CD14-positive monocyte (primary cell): ENCODE measurements around the gene CCT8L2. TPM values are rescaled to one million over a fixed set of nuclear protein-coding genes. Genes with fewer than 3 reads are reported as not detected.
"Not testable (repeated sequence)": the region's sequence is repeated elsewhere in the genome, so short reads cannot be mapped to it uniquely, and the experiment has no call there.

ENCODE experiments used
- DNase-seq, 3 donors: peaks; one replicate each; pipeline ENCODE4 v3.0.0-alpha.2; 2011 to 2022
- H2AFZ ChIP-seq: 2 replicates; pipeline ENCODE4 v1.6.0; 2012; ENCODE audit warnings: mild to moderate bottlenecking, low read depth, low read length, inconsistent platforms; ENCODE audit not compliant: insufficient read depth, poor library complexity, severe bottlenecking
- H3K27ac ChIP-seq, 2 donors: 1 replicate in 1 of 2; 2 replicates in 1 of 2; pipeline ENCODE4 v1.5.1; 2012 to 2013; ENCODE audit warnings: low read length in 2 of 2, control low read depth in 1 of 2, inconsistent platforms in 1 of 2, low read depth in 1 of 2, mild to moderate bottlenecking in 1 of 2
- H3K27me3 ChIP-seq, 2 donors: one replicate each; pipeline versions ENCODE4 v1.6.0 to v1.6.1; 2011 to 2013; ENCODE audit warnings: low read length in 2 of 2; ENCODE audit not compliant: control insufficient read depth in 2 of 2, insufficient read depth in 2 of 2
- H3K36me3 ChIP-seq, 2 donors: replicated peaks in 1 of 2; 1 replicate in 1 of 2; 2 replicates in 1 of 2; pipeline versions ENCODE4 v1.5.1 to v1.6.1; 2012 to 2013; ENCODE audit warnings: low read length in 2 of 2, control low read depth in 1 of 2, inconsistent platforms in 1 of 2, mild to moderate bottlenecking in 1 of 2; ENCODE audit not compliant: insufficient read depth in 2 of 2, control insufficient read depth in 1 of 2
- H3K4me1 ChIP-seq, 2 donors: 1 replicate in 1 of 2; 2 replicates in 1 of 2; pipeline versions ENCODE4 v1.5.1 to v1.6.1; 2012 to 2013; ENCODE audit warnings: low read length in 2 of 2, control low read depth in 1 of 2, inconsistent platforms in 1 of 2, mild to moderate bottlenecking in 1 of 2, moderate library complexity in 1 of 2; ENCODE audit not compliant: insufficient read depth in 2 of 2, control insufficient read depth in 1 of 2
- H3K4me2 ChIP-seq: replicated peaks from 2 replicates; pipeline ENCODE3; 2012; ENCODE audit warnings: low read length, moderate library complexity, mild to moderate bottlenecking; ENCODE audit not compliant: poor library complexity, severe bottlenecking; ENCODE audit errors: extremely low read depth
- H3K4me3 ChIP-seq, 3 experiments: fragments of 200-600 bp in 1 of 3; sonication (generic) in 1 of 3; replicated peaks in 1 of 3; 1 replicate in 2 of 3; 2 replicates in 1 of 3; pipeline ENCODE4 v1.5.1; 2011 to 2013; ENCODE audit warnings: low read length in 3 of 3, mild to moderate bottlenecking in 3 of 3, control low read depth in 2 of 3, low read depth in 2 of 3, inconsistent platforms in 1 of 3, moderate library complexity in 1 of 3
- H3K79me2 ChIP-seq: 2 replicates; pipeline ENCODE4 v1.6.0; 2012; ENCODE audit warnings: mild to moderate bottlenecking, control low read depth, inconsistent platforms, low read length, moderate library complexity; ENCODE audit not compliant: insufficient read depth
- H3K9ac ChIP-seq: 2 replicates; pipeline ENCODE4 v1.6.0; 2017; ENCODE audit warnings: low read length, mild to moderate bottlenecking; ENCODE audit not compliant: insufficient read depth, poor library complexity, severe bottlenecking
- H3K9me3 ChIP-seq, 2 donors: replicated peaks in 1 of 2; 1 replicate in 1 of 2; 2 replicates in 1 of 2; pipeline versions ENCODE4 v1.5.1 to v1.6.1; 2012 to 2013; ENCODE audit warnings: low read length in 2 of 2, control low read depth in 1 of 2; ENCODE audit not compliant: control insufficient read depth in 1 of 2, insufficient read depth in 1 of 2
- H4K20me1 ChIP-seq: 2 replicates; pipeline ENCODE4 v1.6.0; 2012; ENCODE audit warnings: mild to moderate bottlenecking, low read length, control low read depth, moderate library complexity; ENCODE audit not compliant: insufficient read depth
- H3K27ac Mint-ChIP-seq, 7 donors: one replicate each; pipeline ENCODE4 v1.8.0; 2020; ENCODE audit warnings: mild to moderate bottlenecking in 7 of 7, mixed read lengths in 7 of 7, moderate library complexity in 6 of 7, inconsistent platforms in 2 of 7
- H3K27me3 Mint-ChIP-seq, 3 donors: one replicate each; pipeline ENCODE4 v1.8.0; 2021 to 2022; ENCODE audit warnings: low read depth in 3 of 3, mild to moderate bottlenecking in 3 of 3, mixed read lengths in 3 of 3, moderate library complexity in 3 of 3, inconsistent platforms in 1 of 3
- H3K36me3 Mint-ChIP-seq, 2 donors: one replicate each; pipeline ENCODE4 v1.8.0; 2020; ENCODE audit warnings: mixed read lengths in 2 of 2, inconsistent platforms in 1 of 2, mild to moderate bottlenecking in 1 of 2
- H3K4me1 Mint-ChIP-seq: one replicate; pipeline ENCODE4 v1.8.0; 2020; ENCODE audit warnings: mild to moderate bottlenecking, mixed read lengths
- H3K4me3 Mint-ChIP-seq, 2 donors: one replicate each; pipeline ENCODE4 v1.8.0; 2020; ENCODE audit warnings: mild to moderate bottlenecking in 2 of 2, mixed read lengths in 2 of 2, moderate library complexity in 1 of 2
- H3K9me3 Mint-ChIP-seq, 7 donors: one replicate each; pipeline ENCODE4 v1.8.0; 2020 to 2022; ENCODE audit warnings: mixed read lengths in 7 of 7, mild to moderate bottlenecking in 6 of 7, moderate library complexity in 6 of 7, inconsistent platforms in 2 of 7
- WGBS: methylation state at CpG from one replicate; pipeline ENCODE4 v1.1.5; 2013; ENCODE audit warnings: missing lambda C conversion rate; ENCODE audit not compliant: insufficient coverage; 5-methylcytosine and 5-hydroxymethylcytosine counted together
- intact Hi-C, 2 donors: fragments of 100-400 bp; cut with micrococcal nuclease; formaldehyde crosslinking; loops; one replicate each; pipeline versions ENCODE4 v1.15.0 to v1.15.1; 2023
- polyA plus RNA-seq, 3 donors: library from polyadenylated mRNA; depleted of rRNA in 1 of 3; unstranded in 2 of 3; stranded (reverse) in 1 of 3; fragments of 300-500 nt in 2 of 3; fragments of >200 nt in 1 of 3; fragmentation: Illumina TruSeq in 2 of 3; gene quantifications; 1 replicate in 2 of 3; 2 replicates in 1 of 3; pipeline ENCODE4 v1.2.3, GENCODE V29; 2012 to 2021
- TF ChIP-seq, protein P1 (sequence below): fragments of 200-600 bp; IDR thresholded peaks from one replicate; pipeline ENCODE4 v1.8.0; 2022; ENCODE audit warnings: antibody characterized with exemption, mild to moderate bottlenecking

CCT8L2 gene
- polyA plus RNA-seq, 3 donors, result not detected

DNA sequence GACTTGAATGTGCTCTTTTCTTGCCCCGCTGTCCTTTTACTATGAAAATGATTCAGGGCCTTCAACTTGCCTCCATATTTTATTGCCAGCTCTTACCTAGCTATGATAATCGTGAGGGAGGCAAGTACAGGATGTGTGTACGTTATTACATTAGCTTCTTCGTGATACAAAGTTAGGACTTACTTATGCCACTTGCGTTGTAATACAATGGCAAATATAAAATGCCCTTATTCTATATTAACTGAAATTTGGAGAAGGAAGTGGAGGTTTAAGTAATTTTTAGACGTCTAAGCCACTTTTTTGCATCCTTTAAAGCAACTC lies 10.8 kb upstream of the CCT8L2 start:
- Histone ChIP-seq H3K4me1 (peaks cover 14% of the 10 kb centered on the region in 2 donors), H3K27me3 (peaks cover 46 to 72% of the 10 kb centered on the region in 2 donors), H2AFZ (no peak overlapping the region), H3K9ac (no peak overlapping the region), H4K20me1 (peaks cover 4% of the 10 kb centered on the region), H3K27ac (no peak overlapping the region), H3K9me3 (peaks cover 0 to 7% of the 10 kb centered on the region in 2 donors), H3K4me2 (peak overlapping the region; percentile 59), H3K79me2 (no peaks in the 10 kb centered on the region), H3K4me3 (peak overlapping the region in 1 of 3 experiments; percentile 71), H3K36me3 (no peaks in the 10 kb centered on the region)
- Mint-ChIP-seq H3K27ac (no peak overlapping the region), H3K27me3 (peaks cover 63 to 85% (median 75%) of the 10 kb centered on the region in 3 donors), H3K4me3 (peak overlapping the region; percentile 79 to 88), H3K9me3 (peaks cover 0 to 21% (median 12%) of the 10 kb centered on the region in 7 donors), H3K4me1 (peaks cover 26% of the 10 kb centered on the region), H3K36me3 (peaks cover 0 to 15% of the 10 kb centered on the region in 2 donors)
- no peak for DNase-seq
- TF ChIP-seq, protein P1, sequence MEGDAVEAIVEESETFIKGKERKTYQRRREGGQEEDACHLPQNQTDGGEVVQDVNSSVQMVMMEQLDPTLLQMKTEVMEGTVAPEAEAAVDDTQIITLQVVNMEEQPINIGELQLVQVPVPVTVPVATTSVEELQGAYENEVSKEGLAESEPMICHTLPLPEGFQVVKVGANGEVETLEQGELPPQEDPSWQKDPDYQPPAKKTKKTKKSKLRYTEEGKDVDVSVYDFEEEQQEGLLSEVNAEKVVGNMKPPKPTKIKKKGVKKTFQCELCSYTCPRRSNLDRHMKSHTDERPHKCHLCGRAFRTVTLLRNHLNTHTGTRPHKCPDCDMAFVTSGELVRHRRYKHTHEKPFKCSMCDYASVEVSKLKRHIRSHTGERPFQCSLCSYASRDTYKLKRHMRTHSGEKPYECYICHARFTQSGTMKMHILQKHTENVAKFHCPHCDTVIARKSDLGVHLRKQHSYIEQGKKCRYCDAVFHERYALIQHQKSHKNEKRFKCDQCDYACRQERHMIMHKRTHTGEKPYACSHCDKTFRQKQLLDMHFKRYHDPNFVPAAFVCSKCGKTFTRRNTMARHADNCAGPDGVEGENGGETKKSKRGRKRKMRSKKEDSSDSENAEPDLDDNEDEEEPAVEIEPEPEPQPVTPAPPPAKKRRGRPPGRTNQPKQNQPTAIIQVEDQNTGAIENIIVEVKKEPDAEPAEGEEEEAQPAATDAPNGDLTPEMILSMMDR, result peak; percentile 9
- WGBS, result no CpG with 5 or more reads among the region's 6 CpGs
- intact Hi-C loops, result no loop called here

DNA sequence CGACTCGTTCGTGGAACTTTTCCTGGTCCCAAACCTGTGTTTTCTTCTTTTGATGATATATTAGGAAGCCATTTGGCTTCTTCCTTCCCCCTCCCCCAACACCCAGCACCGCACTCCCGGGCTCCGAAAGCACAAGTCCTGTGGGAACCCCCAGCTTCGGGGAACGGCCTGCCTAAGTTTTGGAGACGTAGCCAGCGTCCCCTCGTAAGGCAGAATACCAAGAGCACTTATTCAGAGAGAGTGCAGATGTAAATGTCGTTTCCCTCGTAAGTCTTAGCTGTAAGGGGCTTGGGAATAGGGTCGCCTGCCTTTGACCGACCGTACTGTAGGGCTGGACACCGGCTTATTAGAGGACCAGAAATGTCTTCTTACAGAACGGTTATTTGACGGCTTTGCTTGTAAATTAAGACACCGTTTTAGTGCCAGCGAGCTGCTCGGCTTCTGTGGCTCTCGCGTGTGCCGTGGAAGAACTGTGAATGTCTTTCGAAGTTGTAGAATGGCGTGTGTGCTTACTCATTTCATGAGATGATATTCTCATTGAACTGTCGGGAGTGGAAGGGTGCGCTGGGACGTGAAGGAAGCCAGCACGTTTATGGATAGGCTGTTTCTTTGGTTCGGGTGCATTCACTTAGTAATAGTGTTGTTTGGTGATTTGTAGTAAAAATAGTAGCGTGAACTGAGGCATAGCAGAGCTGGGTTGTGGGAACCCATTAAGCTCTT lies 10.3 kb upstream of the CCT8L2 start:
- H4K20me1 ChIP-seq, H3K9me3 ChIP-seq, H3K36me3 ChIP-seq, H3K27ac ChIP-seq, intact Hi-C loops, H3K79me2 ChIP-seq: not testable (repeated sequence)
- peaks cover 0 to 22% (median 13%) of the 10 kb centered on the region in 7 donors for H3K9me3 Mint-ChIP-seq
- H3K4me2 ChIP-seq, result peak overlapping the region; percentile 59
- peaks cover 62 to 85% (median 75%) of the 10 kb centered on the region in 3 donors for H3K27me3 Mint-ChIP-seq
- H3K27ac Mint-ChIP-seq, result peak overlapping the region in 3 of 7 donors; percentile 2 to 74 (median 6)
- peak overlapping the region; percentile 46 for H3K9ac ChIP-seq
- peaks cover 0 to 15% of the 10 kb centered on the region in 2 donors for H3K36me3 Mint-ChIP-seq
- H3K4me3 ChIP-seq, result peak overlapping the region; percentile 34 to 71 (median 50)
- 2% methylated on average over 26 of the region's 33 CpGs for WGBS
- H3K4me1 Mint-ChIP-seq, result peaks cover 26% of the 10 kb centered on the region
- peak in 1 of 3 donors; percentile 14 for DNase-seq
- H3K4me3 Mint-ChIP-seq, result peak overlapping the region; percentile 79 to 88
- peaks cover 14% of the 10 kb centered on the region in 2 donors for H3K4me1 ChIP-seq
- H2AFZ ChIP-seq, result peak overlapping the region; percentile 67
- H3K27me3 ChIP-seq, result peaks cover 42 to 67% of the 10 kb centered on the region in 2 donors

DNA sequence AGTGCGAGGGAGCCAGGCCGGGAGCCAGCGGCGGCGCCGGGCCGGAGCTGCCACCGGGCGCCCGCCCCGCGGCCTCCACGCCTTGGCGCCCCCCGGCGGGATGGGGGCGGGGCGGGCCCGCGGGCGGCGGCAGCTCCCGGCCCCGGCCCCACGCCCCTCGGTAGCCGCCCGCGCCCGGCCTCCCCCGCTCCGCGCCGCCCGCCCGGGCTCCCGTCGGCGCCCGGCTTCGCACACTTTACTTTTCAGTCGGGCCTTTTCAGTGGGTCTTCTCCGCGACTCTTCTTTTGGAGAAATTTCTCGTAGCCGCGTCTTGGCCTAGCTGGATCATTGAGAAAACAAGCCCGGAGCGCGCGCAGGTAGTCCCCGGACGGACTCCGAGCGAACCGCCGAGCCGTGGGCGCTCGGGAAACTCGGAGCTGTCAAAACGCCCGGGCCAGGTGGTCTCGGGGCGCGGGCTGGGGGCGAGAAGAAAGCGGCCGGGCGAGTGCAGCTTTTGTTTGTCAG lies 9.7 kb upstream of the CCT8L2 start:
- WGBS, result under 1% methylated on average over 64 of the region's 70 CpGs
- H3K4me3 ChIP-seq, result peak overlapping the region; percentile 38 to 71 (median 50)
- H3K9ac ChIP-seq, result peak overlapping the region; percentile 46
- peaks cover 42 to 64% of the 10 kb centered on the region in 2 donors for H3K27me3 ChIP-seq
- H3K9me3 ChIP-seq, H3K79me2 ChIP-seq, H3K36me3 ChIP-seq, H3K27ac ChIP-seq, intact Hi-C loops, H4K20me1 ChIP-seq: not testable (repeated sequence)
- Mint-ChIP-seq H3K4me3 (peak overlapping the region; percentile 79 to 88), H3K27ac (peak overlapping the region in 2 of 7 donors; percentile 18 to 74), H3K36me3 (peaks cover 0 to 15% of the 10 kb centered on the region in 2 donors), H3K9me3 (peaks cover 0 to 24% (median 13%) of the 10 kb centered on the region in 7 donors), H3K27me3 (peaks cover 61 to 85% (median 74%) of the 10 kb centered on the region in 3 donors), H3K4me1 (peaks cover 26% of the 10 kb centered on the region)
- peak in 1 of 3 donors; percentile 10 for DNase-seq
- H3K4me2 ChIP-seq, result peak overlapping the region; percentile 61
- H2AFZ ChIP-seq, result peak overlapping the region; percentile 67
- H3K4me1 ChIP-seq, result peaks cover 14% of the 10 kb centered on the region in 2 donors
